Jurkat, Clone E6-1 (cell line): ENCODE results near the gene WDR91.

Experiments used
- DNase-seq: peaks from one replicate; pipeline ENCODE4 v3.0.0-alpha.2; 2011; ENCODE audit warnings: low read depth, low spot score
- H3K4me3 ChIP-seq: 2 replicates; pipeline ENCODE4 v1.5.1; 2011; ENCODE audit warnings: mild to moderate bottlenecking, low read length, control low read depth, moderate library complexity

The WDR91 gene

DNA sequence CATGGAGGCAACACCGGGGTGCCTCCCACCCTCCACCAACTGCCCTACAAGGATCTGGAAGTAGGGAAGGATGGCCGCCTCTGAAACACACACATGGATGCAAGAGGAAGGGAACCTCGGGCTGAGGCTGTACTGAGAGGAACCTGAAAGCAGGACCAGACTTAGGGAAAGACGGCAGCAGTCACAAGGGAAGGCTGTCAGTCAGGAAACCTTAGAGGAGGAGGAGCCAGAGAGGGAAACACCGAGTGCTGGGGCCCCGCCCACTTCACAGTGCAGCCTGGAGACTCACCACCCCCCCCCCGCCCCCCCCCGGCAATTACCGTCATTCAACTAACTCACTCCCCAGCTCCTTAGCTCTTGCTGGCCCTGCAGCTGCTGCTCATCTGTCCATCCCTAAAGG is 43.3 kb downstream of the WDR91 start:
- DNase-seq: no peak
- no peak overlapping the region for H3K4me3 ChIP-seq

DNA sequence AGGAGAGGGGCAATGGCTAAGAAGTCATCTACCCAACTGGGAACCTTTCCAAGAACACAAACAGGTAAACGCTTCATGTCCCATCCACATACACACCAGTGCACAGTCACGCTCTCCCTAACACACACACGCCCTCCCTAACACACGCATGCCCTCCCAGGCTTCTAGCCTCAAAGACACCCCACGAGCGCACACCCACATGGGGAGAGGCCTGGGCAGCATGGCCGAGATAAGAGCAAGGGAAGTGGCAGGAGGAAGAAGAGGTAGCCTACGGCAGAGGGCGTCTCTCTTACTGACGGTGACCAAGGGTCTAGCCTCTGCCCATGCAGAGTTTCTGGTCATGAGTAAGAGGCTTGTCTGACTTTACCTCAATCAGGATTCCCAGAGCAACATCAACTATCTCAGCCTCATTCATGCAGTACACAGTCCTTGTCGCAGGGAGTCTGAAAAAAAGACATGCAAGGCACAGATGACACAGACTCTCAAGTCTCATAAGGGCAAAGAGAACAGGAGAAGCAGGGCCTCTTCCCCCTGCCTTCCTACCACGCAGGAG is 43.9 kb downstream of the WDR91 start:
- DNase-seq: no peak
- no peak overlapping the region for H3K4me3 ChIP-seq

DNA sequence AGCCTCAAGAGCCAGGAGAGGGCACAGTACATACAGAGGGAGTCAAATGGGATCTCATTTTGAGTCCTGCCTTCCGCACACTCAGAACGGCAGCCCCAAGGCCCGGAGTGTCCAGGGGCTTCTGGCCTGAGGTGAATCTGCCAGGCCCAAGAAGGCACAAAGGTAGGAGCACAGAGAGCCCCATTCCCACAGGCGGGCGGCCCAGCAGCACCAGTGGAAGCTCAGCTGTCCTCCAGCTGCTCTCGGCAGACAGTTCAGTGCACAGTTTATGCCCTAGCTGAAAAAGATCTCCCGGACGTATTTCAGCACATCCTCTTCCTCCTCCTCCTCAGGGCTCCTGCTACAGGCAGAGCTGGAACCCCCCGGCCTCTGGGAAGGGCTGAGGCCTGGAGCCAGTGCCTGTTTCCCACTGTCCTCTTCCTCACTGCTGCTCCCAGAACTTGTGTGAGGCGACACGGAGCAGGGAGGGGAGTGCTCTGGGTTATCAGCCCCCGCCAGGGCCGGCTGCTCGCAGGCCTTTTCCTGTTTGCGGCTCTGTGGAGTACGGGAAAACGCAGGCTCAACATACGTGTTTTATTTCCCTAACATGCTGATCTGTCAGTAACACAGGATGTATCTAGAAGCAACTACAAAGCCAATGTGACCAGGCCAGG is 44.9 kb downstream of the WDR91 start:
- no peak overlapping the region for H3K4me3 ChIP-seq
- DNase-seq: no peak

DNA sequence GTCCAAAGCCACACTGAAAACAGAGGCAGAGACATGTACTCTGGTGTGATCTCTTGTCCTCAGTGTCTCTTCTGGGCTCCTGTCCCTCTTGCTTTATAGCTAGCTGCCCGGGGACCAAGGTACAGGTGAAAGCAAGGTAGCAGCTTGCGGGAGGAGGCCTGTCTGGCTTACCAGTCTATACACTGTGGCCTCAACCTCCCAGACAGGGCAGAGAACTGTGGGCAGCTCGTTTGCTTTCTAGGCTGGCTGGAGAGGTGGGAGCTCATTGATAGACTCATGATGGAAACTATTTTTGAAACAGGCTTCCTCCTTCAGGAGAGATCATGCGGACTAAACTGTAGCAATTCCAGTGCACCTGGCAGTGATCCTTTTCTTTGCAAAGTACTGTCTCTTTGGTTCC is 45.5 kb downstream of the WDR91 start:
- no peak for DNase-seq

DNA sequence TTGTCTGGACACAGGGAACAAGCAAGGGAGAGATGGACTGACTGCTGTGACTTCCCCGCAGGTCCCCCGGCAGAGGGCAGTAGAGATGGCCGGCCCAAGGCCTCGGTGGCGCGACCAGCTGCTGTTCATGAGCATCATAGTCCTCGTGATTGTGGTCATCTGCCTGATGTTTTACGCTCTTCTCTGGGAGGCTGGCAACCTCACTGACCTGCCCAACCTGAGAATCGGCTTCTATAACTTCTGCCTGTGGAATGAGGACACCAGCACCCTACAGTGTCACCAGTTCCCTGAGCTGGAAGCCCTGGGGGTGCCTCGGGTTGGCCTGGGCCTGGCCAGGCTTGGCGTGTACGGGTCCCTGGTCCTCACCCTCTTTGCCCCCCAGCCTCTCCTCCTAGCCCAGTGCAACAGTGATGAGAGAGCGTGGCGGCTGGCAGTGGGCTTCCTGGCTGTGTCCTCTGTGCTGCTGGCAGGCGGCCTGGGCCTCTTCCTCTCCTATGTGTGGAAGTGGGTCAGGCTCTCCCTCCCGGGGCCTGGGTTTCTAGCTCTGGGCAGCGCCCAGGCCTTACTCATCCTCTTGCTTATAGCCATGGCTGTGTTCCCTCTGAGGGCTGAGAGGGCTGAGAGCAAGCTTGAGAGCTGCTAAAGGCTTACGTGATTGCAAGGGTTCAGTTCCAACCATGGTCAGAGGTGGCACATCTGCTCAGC is 46.8 kb downstream of the WDR91 start:
- no peak overlapping the region for H3K4me3 ChIP-seq
- no peak for DNase-seq

More for the DNA sequence above, 45.5 kb downstream of the WDR91 start:
- no peak overlapping the region for H3K4me3 ChIP-seq

DNA sequence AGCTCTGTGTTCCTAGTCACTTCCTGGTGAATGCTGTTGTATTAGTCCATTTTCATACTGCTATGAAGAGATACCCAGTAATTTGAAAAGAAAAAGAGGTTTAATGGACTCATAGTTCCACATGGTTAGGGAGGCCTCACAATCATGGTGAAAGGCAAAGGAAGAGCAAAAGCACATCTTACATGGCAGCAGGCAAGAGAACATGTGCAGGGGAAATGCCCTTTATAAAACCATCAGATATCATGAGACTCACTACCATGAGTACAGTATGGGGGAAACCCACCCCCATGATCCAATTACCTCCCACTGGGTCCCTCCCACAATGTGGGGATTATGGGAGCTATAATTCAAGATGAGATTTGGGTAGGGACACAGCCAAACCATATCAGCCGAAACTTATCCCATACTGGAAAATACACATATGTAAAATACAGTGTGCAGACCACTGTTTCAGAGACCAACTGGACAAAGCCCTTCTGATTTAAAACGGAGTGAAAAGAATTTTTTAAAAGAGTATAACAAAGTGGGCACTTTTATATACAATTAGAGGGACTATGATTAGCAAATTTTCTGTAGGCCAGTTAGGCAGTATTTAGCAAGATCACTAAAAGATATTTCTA is 48.8 kb downstream of the WDR91 start:
- no peak overlapping the region for H3K4me3 ChIP-seq
- no peak for DNase-seq

DNA sequence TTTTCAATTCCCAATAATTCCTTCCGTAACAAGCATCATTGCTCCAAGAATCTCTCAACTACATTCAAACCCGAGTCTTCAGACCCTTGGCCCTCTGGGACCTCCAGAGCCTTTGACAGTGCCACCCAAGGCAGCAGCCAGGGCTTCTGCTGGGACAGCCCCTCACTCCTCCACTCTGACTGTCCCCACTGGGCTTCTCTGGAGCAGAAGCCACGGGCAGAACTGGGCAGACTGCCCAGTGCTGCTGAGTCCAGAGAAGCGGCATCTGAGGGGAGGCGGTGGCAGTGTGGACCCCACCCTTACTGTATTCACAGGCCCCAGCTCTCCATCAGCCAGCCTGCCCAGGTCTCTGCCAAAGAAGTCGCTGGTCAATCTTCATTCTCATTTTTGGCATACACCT is 49.7 kb downstream of the WDR91 start:
- DNase-seq: no peak
- H3K4me3 ChIP-seq: no peak overlapping the region

DNA sequence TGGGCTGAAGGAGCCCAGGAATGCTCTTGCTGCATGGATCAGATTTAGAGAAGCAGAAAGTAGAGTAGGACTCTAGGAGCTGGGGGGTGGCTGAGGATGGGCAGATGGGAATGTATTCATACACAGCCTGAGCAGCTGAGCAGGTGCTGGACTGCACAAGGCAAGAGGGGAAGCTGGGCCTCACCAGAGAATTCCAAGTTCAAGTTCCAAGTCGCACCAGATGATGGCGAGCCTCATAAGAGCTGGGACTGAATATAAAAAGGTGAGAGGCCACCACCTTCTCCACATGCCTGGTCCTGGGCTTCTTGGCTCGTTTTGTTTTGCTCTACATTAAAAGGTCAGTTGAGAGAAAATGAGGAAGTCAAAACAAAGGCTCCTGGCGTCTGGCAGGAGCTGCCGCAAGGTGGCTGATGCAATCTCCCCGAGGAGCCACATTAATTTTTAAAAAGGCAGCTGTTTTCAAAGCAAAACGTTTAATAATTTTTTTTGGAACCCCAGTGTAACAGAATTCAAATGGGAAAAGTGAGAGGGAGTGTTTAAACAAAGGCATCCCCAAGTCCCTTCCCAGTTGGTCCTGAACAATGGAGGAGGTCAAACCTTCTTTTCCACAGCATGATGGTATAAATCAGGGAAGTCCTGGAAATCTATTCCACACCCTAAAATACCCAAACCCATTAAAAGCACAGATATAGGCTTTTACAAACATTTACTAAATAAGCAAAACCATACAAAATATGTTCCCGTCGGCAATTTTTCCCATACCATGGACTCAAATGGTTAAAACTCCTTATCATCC is 50.3 kb downstream of the WDR91 start:
- no peak for DNase-seq

DNA sequence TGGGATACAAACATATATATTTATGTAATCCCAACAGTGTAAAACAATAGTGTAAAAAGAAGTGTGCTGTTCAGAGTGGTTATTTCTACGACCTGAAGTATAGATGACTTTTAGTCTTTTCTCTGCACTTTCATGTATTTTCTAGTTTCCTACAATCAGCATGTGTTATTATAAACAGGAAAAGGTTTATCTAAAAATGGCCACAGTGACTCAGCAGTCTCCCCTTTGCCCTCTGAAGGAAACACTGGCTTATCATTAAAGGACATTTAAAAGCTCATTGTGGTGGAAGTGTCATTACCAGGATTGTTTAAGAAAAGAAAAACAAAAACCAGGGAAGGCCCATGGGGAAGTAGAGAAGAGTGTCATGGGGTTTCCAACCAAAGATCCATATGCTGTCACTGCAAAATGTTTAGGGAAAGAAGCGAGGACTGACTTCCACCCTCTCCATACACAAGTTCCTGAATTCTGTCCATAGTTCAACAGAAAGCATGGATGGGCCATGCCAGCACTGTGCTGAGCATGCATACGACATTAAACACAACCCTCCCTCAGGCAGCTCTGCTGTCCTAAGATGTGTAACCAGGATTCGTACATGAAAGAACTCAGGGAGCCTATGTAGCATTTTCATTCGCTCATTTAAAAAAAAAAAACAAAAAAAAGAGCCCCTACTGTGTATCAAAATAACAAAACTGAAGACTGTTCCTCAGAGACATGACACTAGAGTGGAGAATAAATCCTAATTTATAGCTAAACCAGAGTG is 51.0 kb downstream of the WDR91 start:
- no peak overlapping the region for H3K4me3 ChIP-seq

More for the DNA sequence above, 50.3 kb downstream of the WDR91 start:
- no peak overlapping the region for H3K4me3 ChIP-seq

DNA sequence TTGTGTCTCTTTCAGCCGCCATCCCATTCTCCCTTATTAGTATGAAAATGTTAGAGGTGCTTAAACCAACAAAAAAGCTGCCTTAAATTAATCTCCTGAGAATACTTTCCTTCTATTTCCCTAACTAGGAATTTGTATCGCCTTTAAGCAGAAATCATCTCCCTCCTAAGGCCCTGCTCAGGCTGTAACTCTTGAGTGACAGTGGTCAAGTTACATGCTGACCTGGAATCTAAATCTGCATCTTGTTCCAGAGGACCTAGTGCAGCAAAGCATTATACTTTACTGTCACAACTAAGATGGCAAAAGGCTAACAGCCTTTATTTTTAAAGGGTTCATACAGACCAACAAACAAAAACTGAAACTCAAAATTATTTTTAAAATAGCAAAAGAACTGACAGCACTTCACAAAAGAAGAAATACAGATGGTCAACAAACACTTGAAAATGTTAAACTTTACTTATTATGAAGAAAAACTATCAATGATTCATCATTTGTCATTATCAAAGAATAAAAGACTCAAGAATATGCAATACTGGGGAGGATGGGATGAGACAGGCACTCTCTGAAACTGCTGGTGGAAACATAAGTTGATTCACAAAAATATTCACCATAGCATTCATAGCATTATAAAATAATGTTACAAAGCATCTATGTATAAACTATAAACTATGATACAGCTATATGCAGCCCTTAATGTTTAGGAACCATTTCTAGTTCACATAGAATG is 51.8 kb downstream of the WDR91 start:
- no peak overlapping the region for H3K4me3 ChIP-seq
- no peak for DNase-seq

More for the DNA sequence above, 51.0 kb downstream of the WDR91 start:
- DNase-seq: peak; percentile 7

DNA sequence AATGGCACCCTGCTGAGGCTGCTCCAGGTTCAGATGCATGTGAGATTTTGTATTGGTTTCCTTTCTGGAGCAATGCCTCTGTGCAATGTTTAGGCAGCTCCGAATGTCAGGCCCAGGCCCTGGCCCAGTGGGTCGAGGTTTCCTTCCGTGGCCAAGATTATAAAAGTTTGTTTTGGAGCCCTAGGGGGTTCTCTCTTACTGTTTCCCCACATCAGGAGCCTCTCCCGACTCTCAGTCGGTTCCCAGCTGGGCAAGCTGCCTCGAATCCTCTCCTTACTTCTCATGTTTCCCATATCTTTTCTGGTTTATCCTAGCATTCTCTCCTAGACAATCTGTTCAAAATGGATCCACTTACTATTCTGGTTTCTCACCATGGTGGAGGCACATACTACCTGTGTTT is 52.5 kb downstream of the WDR91 start:
- no peak for DNase-seq

DNA sequence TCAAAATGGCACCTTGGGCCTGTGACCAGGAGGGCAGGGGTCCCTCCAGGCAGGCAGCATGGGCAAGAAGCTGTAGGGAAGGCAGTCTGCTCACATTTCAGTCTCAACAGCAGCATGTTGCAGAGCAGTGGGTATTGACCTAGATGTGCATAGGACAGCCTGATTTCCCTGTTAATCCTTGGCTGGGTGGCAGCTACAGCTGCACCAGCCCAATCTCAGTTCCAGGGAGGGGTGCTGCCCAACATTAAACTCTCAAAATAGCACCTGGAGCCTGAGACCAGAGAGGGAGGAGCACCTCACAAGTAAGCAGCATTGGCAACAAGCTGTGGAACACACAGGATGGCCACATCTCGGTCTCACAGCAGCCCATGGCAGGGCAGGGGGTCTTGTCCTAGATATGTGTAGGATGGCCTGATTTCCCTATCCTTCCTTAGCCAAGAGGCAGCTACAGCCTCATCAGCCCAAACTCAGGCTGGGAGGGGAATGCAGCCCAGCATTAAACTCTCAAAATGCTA is 53.1 kb downstream of the WDR91 start:
- no peak overlapping the region for H3K4me3 ChIP-seq
- no peak for DNase-seq

More for the DNA sequence above, 52.5 kb downstream of the WDR91 start:
- no peak overlapping the region for H3K4me3 ChIP-seq

DNA sequence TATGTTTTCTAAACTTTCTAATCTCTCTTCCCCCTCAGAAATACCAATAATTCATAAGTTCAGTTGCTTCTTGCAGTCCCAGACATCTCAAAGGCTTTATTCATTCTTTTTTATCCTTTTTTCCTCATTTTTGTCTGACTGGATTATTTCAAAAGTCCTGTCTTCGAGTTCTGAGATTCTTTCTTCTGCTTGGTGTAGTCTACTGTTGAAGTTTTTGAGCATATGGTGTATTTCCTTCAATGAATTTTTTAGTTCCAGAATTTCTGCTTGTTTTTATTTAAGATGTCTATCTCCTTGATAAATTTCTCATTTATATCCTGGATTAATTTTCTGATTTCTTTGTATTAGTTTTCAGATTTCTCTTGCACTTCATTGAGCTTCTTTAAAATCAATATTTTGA is 55.0 kb downstream of the WDR91 start:
- H3K4me3 ChIP-seq: no peak overlapping the region
- DNase-seq: no peak

DNA sequence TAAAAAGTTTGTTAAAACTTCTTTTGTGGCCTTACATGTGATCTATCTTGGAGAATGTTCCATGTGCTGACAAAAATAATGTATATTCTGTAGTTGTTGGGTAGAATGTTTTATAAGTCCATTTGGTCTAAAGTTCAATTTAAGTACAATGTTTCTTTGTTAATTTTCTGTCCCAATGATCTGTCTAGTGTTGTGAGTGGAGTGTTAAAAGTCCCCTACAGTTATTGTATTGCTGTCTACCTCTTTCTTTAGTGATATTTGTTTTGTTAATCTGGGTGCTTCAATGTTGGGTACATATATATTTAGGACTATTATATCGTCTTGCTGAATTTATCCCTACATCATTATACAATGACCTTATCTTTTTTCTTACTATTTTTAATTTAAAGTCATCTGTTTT is 56.6 kb downstream of the WDR91 start:
- no peak for DNase-seq
- no peak overlapping the region for H3K4me3 ChIP-seq

DNA sequence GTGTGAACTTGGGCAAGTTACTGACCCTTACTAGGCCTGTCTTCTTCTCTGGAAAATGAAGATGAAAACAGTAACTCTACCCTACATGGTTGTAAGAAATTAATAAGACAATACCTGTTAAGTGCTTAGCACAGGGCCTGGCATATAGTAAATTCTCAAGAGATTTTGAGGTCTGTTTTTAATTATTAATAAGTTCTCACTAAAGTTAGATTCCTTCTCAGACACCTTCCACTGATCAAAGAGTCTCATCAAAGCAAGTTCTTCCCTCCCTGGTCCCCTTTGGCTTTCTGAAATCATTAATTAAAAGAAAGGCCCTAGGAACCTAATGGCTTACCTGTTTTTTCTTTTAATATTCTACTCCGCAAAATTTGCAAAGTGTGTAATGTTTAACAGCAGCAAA is 58.9 kb downstream of the WDR91 start:
- H3K4me3 ChIP-seq: no peak overlapping the region
- DNase-seq: no peak

DNA sequence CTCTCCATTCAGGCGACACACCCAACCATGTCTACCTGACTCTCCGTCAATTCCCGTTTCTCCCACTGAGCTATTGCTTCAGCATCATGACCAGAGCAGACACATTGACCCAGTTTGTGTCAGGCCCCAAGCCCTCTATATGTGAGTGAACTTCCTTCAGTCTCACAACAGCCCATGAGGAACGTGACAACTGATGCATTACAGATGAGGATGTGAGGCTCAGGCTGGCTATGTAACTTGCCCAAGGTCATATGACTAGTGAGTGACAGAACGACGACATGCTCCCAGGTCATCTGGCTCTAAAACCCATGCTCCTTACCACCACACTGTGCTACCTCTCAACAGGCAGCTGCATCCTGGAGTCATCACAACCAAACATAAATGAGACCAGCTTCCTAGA is 59.8 kb downstream of the WDR91 start:
- no peak for DNase-seq

DNA sequence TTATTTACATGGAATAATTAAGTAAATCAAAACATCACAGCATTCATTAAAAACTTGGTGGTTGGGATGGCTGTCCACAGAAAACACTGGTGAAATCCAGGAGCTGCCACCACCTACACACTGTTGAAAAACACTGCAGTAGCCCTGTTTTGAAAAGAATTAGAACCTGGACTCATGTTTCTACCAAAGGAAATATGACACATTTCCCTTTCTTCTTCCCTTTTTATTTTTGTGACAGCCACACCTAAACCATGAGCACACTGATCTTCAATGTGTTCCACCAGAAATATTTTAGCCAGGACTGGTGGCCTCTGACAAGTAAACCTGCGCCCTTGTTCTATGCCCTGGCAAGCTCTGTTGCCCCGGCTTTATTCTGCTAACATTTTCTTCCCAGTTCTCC is 60.2 kb downstream of the WDR91 start:
- H3K4me3 ChIP-seq: no peak overlapping the region
- no peak for DNase-seq

More for the DNA sequence above, 59.8 kb downstream of the WDR91 start:
- no peak overlapping the region for H3K4me3 ChIP-seq
